Vagina (tissue), 2 donors: Measurements from ENCODE around the gene QRFP.
A peak's percentile ranks its signal among the peaks of the same experiment; 100 is the strongest.

ENCODE experiments used
- POLR2A ChIP-seq, 2 donors: fragments of 450-650 bp; IDR thresholded peaks; one replicate each; pipeline ENCODE4 v1.6.1; 2017; ENCODE audit warnings: antibody characterized with exemption in 2 of 2, mild to moderate bottlenecking in 2 of 2, moderate library complexity in 2 of 2
- POLR2AphosphoS5 ChIP-seq, 2 donors: sonication (generic); formaldehyde crosslinking; IDR thresholded peaks; one replicate each; pipeline ENCODE4 v1.9.0; 2017; ENCODE audit warnings: antibody characterized with exemption in 2 of 2, mild to moderate bottlenecking in 2 of 2, low read depth in 1 of 2; ENCODE audit not compliant: insufficient read depth in 1 of 2
- TF ChIP-seq, protein P1 (sequence below), 3 experiments: fragments of 450-650 bp in 2 of 3; fragments of 200-600 bp in 1 of 3; sonication (generic) in 1 of 3; IDR thresholded peaks; one replicate each; pipeline ENCODE4 v1.5.1; 2017 to 2019; ENCODE audit warnings: antibody characterized with exemption in 3 of 3, mild to moderate bottlenecking in 2 of 3, moderate library complexity in 2 of 3

DNA sequence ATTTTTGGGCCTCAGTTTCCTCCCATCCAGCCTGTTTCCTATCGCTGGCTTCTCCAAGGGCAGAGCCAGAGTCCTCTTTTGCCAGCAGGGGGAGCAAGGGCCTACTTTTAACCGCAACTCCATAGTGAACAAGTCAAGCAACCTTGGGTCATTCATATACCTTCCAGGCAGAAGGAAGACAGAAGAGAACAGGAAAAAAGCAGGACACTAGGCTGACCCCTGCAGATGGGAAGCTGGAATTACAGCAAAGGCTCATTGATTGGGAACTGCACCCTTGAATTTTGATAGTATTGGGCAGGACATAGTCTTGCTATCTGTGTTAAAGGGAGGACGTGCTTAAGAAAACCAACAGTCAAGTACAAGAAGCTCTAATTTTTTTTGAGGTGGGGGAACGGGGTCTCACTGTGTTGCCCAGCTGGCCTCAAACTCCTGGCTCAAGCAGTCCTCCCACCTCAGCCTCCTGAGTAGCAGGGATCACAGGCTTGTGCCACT, 30.1 kb downstream of the QRFP start:
- TF ChIP-seq, protein P1, sequence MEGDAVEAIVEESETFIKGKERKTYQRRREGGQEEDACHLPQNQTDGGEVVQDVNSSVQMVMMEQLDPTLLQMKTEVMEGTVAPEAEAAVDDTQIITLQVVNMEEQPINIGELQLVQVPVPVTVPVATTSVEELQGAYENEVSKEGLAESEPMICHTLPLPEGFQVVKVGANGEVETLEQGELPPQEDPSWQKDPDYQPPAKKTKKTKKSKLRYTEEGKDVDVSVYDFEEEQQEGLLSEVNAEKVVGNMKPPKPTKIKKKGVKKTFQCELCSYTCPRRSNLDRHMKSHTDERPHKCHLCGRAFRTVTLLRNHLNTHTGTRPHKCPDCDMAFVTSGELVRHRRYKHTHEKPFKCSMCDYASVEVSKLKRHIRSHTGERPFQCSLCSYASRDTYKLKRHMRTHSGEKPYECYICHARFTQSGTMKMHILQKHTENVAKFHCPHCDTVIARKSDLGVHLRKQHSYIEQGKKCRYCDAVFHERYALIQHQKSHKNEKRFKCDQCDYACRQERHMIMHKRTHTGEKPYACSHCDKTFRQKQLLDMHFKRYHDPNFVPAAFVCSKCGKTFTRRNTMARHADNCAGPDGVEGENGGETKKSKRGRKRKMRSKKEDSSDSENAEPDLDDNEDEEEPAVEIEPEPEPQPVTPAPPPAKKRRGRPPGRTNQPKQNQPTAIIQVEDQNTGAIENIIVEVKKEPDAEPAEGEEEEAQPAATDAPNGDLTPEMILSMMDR (IDR thresholded peaks at IDR 0.05), result peak; percentile 61 to 74 (median 67)
- no peak for TF ChIP-seq POLR2A (IDR thresholded peaks at IDR 0.05)
- TF ChIP-seq POLR2AphosphoS5 (IDR thresholded peaks at IDR 0.05; ENCODE audit: insufficient read depth in 1 of 2, low read depth in 1 of 2), result peak in 1 of 2 donors; percentile 73
